ENCODE data around the gene ALAS1.

ALAS1 gene

DNA sequence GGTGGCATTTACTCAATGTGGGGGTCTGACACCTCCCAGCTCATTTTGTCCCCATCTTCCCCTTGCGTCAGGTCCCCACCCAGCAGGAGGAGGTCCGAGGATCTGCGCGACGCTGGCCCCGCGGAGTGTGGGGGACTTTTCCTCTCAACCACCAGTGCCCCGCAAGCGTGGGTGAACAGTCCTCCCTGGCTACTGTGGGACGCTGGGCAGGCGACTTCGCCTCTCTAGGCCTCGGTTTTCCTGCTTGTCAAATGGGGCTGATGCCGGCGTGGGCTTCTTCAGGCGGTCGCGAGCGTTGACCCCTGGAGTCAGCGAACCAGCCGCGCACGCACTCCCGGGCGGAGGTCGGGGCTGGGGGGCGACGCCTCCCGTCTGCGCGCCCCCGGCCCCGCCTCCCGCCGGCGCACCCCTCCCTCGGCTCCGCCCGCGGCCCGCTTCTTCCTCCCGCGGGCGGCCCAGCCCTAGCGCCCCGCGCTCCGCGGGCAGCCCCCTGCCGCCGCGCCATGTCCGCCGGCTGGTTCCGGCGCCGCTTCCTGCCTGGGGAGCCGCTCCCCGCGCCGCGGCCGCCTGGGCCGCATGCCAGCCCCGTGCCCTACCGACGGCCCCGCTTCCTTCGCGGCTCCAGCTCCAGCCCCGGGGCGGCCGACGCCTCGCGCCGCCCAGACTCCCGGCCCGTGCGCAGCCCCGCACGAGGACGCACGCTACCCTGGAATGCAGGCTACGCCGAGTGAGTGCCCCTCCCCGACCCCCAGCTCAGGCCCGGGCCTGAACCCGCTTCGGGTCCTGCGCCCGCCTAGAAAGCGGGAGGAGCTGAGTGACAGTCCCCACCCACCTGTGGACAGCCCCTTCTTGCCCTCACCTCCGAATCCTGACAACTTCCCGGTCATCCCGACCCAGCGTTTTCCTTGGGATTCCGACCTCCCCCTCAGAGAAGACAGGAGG is 47.6 kb downstream of the ALAS1 start, which contains the start of gene PPM1M:
TSS of gene PPM1M (plus strand) at position 438 of the 942 bp plus-strand sequence. CDS start at position 504, 66 bp downstream.
- TF ChIP-seq, protein P1, sequence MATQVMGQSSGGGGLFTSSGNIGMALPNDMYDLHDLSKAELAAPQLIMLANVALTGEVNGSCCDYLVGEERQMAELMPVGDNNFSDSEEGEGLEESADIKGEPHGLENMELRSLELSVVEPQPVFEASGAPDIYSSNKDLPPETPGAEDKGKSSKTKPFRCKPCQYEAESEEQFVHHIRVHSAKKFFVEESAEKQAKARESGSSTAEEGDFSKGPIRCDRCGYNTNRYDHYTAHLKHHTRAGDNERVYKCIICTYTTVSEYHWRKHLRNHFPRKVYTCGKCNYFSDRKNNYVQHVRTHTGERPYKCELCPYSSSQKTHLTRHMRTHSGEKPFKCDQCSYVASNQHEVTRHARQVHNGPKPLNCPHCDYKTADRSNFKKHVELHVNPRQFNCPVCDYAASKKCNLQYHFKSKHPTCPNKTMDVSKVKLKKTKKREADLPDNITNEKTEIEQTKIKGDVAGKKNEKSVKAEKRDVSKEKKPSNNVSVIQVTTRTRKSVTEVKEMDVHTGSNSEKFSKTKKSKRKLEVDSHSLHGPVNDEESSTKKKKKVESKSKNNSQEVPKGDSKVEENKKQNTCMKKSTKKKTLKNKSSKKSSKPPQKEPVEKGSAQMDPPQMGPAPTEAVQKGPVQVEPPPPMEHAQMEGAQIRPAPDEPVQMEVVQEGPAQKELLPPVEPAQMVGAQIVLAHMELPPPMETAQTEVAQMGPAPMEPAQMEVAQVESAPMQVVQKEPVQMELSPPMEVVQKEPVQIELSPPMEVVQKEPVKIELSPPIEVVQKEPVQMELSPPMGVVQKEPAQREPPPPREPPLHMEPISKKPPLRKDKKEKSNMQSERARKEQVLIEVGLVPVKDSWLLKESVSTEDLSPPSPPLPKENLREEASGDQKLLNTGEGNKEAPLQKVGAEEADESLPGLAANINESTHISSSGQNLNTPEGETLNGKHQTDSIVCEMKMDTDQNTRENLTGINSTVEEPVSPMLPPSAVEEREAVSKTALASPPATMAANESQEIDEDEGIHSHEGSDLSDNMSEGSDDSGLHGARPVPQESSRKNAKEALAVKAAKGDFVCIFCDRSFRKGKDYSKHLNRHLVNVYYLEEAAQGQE (IDR thresholded peaks at IDR 0.05; ENCODE audit: insufficient read depth in 1 of 2, low read depth in 2 of 2, low read length in 2 of 2): no peak

DNA sequence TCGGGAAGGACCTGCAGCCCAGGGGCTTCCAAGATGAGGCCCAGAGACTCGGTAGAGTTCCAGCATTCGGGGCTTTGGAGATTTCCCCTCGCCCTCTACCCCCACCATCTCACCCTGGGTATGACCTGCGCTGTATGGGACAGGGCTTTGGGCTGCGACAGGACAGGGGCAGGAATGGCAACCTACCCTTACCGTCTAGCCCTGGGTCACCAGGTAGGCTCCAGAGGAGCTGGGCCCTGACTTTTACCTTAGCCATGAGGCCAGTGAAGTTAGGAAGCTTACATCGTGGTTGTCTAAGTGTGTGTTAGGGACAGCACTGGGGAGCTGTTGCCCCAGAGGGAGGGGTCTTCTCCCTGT is 48.3 kb downstream of the ALAS1 start:
- TF ChIP-seq, protein P1 (IDR thresholded peaks at IDR 0.05; ENCODE audit: insufficient read depth in 1 of 2, low read depth in 2 of 2, low read length in 2 of 2): no peak
- TF ChIP-seq TAF1 (IDR thresholded peaks at IDR 0.05; ENCODE audit: borderline replicate concordance, insufficient read depth, low read length): no peak
- no peak for TF ChIP-seq FOXP2 (optimal IDR thresholded peaks at IDR 0.05; ENCODE audit: borderline replicate concordance, extremely low read depth, extremely low read length, insufficient read depth)
- TF ChIP-seq SIN3A (IDR thresholded peaks at IDR 0.05; ENCODE audit: borderline replicate concordance, insufficient read depth, low read length): no peak
- TF ChIP-seq POLR2AphosphoS5 (IDR thresholded peaks at IDR 0.05; ENCODE audit: low read depth, low read length): no peak

DNA sequence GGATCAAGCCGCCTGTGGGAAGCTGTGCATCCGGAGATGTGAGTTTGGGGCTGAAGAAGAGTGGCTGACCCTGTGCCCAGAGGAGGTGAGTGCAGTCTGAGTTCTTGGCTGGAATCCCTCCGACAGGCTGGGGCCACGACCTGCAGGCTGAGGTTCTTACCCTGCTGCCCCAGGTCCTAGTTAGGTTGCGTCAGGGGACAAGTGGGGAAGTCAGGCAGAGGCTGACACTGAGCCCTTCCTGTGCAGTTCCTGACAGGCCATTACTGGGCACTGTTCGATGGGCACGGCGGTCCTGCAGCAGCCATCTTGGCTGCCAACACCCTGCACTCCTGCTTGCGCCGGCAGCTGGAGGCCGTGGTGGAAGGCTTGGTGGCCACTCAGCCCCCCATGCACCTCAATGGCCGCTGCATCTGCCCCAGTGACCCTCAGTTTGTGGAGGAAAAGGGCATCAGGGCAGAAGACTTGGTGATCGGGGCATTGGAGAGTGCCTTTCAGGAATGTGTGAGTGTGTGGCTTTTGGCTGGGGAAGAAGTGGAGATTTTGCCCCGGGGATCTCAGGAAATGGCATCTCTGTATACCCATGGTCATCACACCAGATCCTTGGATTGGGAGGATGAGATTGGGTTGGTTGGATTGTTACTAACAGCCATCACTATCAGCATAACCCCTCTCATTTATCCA is 48.9 kb downstream of the ALAS1 start:
- TF ChIP-seq TAF1 (IDR thresholded peaks at IDR 0.05; ENCODE audit: borderline replicate concordance, insufficient read depth, low read length) (no peak), SIN3A (IDR thresholded peaks at IDR 0.05; ENCODE audit: borderline replicate concordance, insufficient read depth, low read length) (no peak), POLR2AphosphoS5 (IDR thresholded peaks at IDR 0.05; ENCODE audit: low read depth, low read length) (no peak), FOXP2 (optimal IDR thresholded peaks at IDR 0.05; ENCODE audit: borderline replicate concordance, extremely low read depth, extremely low read length, insufficient read depth) (no peak)
- TF ChIP-seq, protein P1 (IDR thresholded peaks at IDR 0.05; ENCODE audit: insufficient read depth in 1 of 2, low read depth in 2 of 2, low read length in 2 of 2): no peak

DNA sequence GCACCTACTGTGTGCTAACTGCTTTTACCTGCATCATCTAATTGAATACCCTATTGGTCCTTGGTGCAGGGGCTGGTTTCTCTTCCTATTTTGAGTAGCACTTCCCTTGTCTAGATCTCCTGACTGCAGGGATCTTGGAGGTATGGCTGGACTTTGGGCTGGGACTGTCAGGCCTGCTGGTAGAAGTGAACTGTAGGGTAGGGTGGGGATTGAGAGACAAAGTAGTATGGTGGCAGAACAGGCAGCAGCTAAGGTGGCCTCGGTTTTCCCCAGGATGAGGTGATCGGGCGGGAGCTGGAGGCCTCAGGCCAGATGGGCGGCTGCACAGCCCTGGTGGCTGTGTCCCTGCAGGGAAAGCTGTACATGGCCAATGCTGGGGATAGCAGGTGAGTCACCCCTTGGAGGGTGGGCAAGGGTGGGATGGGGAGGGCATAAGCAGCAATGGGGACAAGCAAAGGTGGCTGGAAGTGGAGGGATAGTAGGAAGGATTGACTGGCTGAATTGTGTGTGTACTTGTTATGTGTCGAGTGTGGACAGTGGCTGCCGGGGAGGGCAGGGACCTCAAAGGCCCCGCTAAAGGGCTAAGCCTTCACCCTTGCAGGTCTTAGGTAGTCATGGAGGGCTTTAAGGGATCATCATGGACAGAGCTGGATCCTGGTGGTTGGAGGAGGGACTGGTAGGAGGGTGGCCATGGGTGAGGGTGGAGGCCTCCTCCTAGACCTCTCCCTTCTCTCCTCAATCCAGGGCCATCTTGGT is 49.6 kb downstream of the ALAS1 start:
- TF ChIP-seq TAF1 (IDR thresholded peaks at IDR 0.05; ENCODE audit: borderline replicate concordance, insufficient read depth, low read length) (no peak), POLR2AphosphoS5 (IDR thresholded peaks at IDR 0.05; ENCODE audit: low read depth, low read length) (no peak), SIN3A (IDR thresholded peaks at IDR 0.05; ENCODE audit: borderline replicate concordance, insufficient read depth, low read length) (no peak), FOXP2 (optimal IDR thresholded peaks at IDR 0.05; ENCODE audit: borderline replicate concordance, extremely low read depth, extremely low read length, insufficient read depth) (no peak)
- TF ChIP-seq, protein P1 (IDR thresholded peaks at IDR 0.05; ENCODE audit: insufficient read depth in 1 of 2, low read depth in 2 of 2, low read length in 2 of 2): no peak

Data from PFSK-1 (cell line).